Measurements from ENCODE around the gene SLC9A7.

GRCh38 chrX:46754036-46754435 is 4.9 kb downstream of the SLC9A7 start:
- TF ChIP-seq, protein P1, sequence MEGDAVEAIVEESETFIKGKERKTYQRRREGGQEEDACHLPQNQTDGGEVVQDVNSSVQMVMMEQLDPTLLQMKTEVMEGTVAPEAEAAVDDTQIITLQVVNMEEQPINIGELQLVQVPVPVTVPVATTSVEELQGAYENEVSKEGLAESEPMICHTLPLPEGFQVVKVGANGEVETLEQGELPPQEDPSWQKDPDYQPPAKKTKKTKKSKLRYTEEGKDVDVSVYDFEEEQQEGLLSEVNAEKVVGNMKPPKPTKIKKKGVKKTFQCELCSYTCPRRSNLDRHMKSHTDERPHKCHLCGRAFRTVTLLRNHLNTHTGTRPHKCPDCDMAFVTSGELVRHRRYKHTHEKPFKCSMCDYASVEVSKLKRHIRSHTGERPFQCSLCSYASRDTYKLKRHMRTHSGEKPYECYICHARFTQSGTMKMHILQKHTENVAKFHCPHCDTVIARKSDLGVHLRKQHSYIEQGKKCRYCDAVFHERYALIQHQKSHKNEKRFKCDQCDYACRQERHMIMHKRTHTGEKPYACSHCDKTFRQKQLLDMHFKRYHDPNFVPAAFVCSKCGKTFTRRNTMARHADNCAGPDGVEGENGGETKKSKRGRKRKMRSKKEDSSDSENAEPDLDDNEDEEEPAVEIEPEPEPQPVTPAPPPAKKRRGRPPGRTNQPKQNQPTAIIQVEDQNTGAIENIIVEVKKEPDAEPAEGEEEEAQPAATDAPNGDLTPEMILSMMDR (IDR thresholded peaks at IDR 0.05), result no peak
- TF ChIP-seq POLR2A (IDR thresholded peaks at IDR 0.05) (no peak), POLR2AphosphoS5 (IDR thresholded peaks at IDR 0.05) (no peak), EP300 (IDR thresholded peaks at IDR 0.05; ENCODE audit: low read depth) (no peak)

All from transverse colon (tissue), 4 donors.